IPS DF 6.9 (cell line): ENCODE data around the gene CCDC51.

ENCODE experiments used
- DNase-seq: peaks from one replicate; pipeline ENCODE4 v3.0.0-alpha.2; 2013; ENCODE audit warnings: low read depth, low spot score
- H3K27ac ChIP-seq: one replicate; pipeline ENCODE4 v1.5.1; 2013; ENCODE audit warnings: low read length, control low read depth
- H3K27me3 ChIP-seq: 2 replicates; pipeline ENCODE4 v1.6.1; 2013; ENCODE audit warnings: mild to moderate bottlenecking, low read length; ENCODE audit not compliant: control insufficient read depth, insufficient read depth
- H3K36me3 ChIP-seq: 2 replicates; pipeline ENCODE4 v1.6.1; 2013; ENCODE audit warnings: low read length; ENCODE audit not compliant: control insufficient read depth, insufficient read depth
- H3K4me1 ChIP-seq: 2 replicates; pipeline ENCODE4 v1.6.1; 2013; ENCODE audit warnings: low read length; ENCODE audit not compliant: control insufficient read depth, insufficient read depth
- H3K4me3 ChIP-seq: 2 replicates; pipeline ENCODE4 v1.5.1; 2013; ENCODE audit warnings: mild to moderate bottlenecking, low read length
- H3K9me3 ChIP-seq: 2 replicates; pipeline ENCODE4 v1.6.1; 2013; ENCODE audit warnings: low read length, inconsistent platforms; ENCODE audit not compliant: control insufficient read depth, insufficient read depth
- WGBS: extraction: QIAGEN DNeasy Blood & Tissue Kit; methylation state at CpG from one replicate; pipeline ENCODE4 v1.1.7; 2013; ENCODE audit warnings: mixed read lengths, missing lambda C conversion rate; ENCODE audit not compliant: insufficient read length, insufficient coverage; 5-methylcytosine and 5-hydroxymethylcytosine counted together

The CCDC51 gene

DNA sequence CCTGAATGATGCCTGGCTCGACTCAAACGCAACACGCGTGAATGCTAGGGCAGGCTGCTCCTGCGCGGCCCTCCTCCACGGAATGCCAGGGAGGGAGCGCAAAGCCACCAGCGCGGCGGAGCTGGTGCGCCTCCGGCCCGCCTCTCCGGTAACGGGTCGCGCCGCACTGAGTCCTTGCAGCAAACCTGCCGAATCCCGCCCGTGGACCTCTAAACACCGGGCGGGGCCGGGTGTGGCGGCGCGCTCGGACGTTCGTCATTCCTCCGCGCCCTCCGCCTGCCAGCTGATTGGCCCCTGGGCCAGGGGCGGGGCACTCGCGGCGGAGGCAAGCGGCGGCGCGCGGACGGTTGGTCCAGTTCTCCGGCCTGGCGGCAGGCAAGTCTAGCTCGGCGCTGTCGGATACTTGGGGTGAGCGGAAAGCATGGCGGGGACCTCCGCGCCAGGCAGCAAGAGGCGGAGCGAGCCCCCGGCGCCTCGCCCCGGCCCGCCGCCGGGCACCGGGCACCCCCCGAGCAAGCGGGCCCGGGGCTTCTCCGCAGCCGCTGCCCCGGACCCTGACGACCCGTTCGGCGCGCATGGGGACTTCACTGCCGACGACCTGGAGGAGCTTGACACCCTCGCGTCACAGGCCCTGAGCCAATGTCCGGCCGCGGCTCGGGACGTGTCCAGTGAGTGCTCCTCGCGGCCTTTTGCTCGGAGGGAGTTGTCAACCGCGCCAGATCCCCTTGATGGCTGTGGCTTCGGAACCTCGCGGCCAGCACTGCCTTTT, 6.7 kb upstream of the CCDC51 start, which contains the start of gene ATRIP:
ATRIP (plus strand) TSS at position 313 of the 769 bp plus-strand sequence; CDS start at position 422, 109 bp downstream.
- Histone ChIP-seq H3K4me3 (peak within 1 kb of the TSS; percentile 63), H3K9me3 (no peaks in the 10 kb centered on the region), H3K36me3 (peaks cover 2% of the 10 kb centered on the region; the same call in 1 of the 2 replicates), H3K4me1 (no peaks in the 10 kb centered on the region), H3K27ac (no peak within 1 kb of the TSS), H3K27me3 (no peaks in the 10 kb centered on the region)
- WGBS: no CpG with 5 or more reads among the region's 91 CpGs
- no peak for DNase-seq

DNA sequence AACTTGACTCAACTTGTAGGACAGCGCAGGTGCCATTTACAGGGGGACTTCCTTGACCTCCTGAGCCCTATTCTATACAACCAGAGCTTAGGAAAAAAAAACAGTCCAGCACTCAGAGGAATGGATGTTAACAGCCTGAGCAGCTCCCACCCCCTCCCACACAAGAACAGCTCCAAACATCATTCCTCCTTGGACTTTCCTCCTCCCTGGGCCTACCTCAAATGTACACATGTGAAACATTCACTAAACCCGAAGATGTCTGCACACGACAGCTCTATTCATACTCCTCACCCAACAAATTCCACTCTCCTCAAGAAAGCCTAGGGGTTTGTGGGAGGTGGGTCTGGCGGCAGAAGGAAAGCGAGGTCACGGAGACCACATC, 6.1 kb upstream of the CCDC51 start:
- no peak for DNase-seq
- Histone ChIP-seq H3K4me3 (peak overlapping the region; percentile 63), H3K9me3 (no peaks in the 10 kb centered on the region), H3K4me1 (no peaks in the 10 kb centered on the region), H3K27me3 (no peaks in the 10 kb centered on the region), H3K27ac (no peak overlapping the region), H3K36me3 (peaks cover 2% of the 10 kb centered on the region; the same call in 1 of the 2 replicates)
- no CpG with 5 or more reads among the region's 6 CpGs for WGBS

DNA sequence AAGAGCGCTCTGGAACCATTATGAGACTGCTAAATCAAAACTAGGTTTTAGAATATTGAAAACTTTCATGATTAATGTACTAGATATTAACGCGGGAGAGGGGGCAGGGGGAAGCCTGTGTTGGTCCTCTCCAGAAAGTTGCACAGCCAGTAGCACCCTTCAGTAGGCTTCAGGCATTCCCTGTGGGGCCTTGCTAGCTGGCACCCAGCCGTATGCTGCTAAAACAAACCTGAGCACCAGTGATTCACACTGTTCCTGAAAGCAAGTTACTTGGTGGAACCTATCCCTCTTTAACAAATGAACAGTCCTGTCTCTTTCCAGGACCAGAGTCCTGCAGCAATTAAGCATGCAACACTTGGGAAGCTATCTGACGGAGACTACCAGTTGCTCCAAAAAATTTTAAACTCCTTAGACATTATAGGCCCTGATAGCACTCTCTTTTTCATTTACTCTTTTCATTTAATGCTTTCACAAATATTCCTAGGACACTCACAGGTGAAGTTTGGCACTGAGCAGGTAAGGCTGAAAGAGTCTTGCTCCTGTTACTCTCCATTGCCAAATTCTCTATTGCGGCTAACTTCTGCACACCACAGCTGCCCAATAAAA, 5.5 kb upstream of the CCDC51 start:
- H3K27ac ChIP-seq: no peak overlapping the region
- peaks cover 2% of the 10 kb centered on the region; the same call in 1 of the 2 replicates for H3K36me3 ChIP-seq
- no peak overlapping the region for H3K4me3 ChIP-seq
- no CpG with 5 or more reads among the region's 6 CpGs for WGBS
- H3K9me3 ChIP-seq: no peaks in the 10 kb centered on the region
- H3K4me1 ChIP-seq: no peaks in the 10 kb centered on the region
- no peak for DNase-seq
- H3K27me3 ChIP-seq: no peaks in the 10 kb centered on the region

DNA sequence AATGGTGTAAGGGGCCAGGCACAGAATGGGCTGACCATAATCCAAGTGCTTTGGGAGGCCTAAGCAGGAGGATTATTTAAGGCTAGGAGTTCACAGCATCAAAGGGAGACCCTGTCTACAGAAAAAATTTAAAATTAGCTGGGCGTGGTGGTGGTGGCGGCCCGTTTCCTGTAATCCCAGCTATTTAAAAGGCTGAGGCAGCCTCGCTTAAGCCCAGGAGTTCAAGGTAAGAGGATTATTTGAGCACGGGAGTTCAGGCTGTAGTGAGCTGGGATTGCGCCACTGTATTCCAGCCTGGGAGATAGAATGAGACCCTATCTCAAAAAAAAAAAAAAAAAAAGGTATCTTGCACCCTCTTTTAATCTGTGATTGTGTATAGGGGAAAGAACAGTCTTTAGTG, 2.0 kb upstream of the CCDC51 start:
- Histone ChIP-seq H3K36me3 (peaks cover 2% of the 10 kb centered on the region; the same call in 1 of the 2 replicates), H3K9me3 (no peaks in the 10 kb centered on the region), H3K4me3 (no peak overlapping the region), H3K4me1 (no peaks in the 10 kb centered on the region), H3K27ac (no peak overlapping the region), H3K27me3 (no peaks in the 10 kb centered on the region)
- WGBS: no CpG with 5 or more reads among the region's 6 CpGs
- DNase-seq: no peak

DNA sequence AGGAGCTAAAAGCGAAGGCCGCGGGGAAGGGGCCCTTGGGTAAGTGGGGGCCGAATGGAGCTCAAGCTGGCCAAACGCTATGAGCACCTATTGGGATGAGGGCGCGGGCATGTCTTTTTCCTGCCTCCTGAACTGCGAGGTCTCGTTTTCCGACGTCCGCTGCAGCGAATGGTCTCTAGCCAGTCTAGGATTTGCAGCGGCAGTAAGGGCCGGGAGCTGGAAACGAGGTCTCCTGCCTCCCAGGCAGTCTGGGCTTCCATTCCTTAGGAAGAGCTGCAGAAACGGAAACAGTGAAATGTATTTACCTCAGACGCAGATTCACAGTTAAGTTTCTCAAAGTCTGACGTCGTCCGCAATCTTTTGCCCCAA, 655 bp upstream of the CCDC51 start:
- Histone ChIP-seq H3K36me3 (peaks cover 2% of the 10 kb centered on the region; the same call in 1 of the 2 replicates), H3K4me1 (no peaks in the 10 kb centered on the region), H3K27ac (no peak overlapping the region), H3K27me3 (no peaks in the 10 kb centered on the region), H3K9me3 (no peaks in the 10 kb centered on the region), H3K4me3 (peak overlapping the region; percentile 45)
- DNase-seq: no peak
- no CpG with 5 or more reads among the region's 21 CpGs for WGBS

DNA sequence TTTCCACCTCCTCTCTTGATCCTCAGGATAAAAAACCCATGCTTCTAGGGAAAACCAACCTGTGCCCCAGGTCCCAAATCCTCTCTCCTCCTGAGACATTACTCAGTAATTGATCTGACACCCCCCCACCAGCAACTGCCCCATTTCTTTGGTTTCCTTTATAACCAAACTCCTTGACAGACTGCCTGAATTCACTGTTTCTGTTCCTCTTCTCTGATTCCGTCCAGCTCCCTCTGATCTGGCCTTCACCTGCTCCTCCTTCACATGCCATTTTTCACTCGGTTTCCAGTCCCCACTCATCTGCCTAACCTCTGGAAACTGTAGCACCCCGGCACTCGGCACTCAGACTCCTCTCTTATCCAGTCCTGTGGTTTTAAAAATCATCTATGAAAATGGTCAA, 2.1 kb downstream of the CCDC51 start:
- no CpG with 5 or more reads among the region's 4 CpGs for WGBS

DNA sequence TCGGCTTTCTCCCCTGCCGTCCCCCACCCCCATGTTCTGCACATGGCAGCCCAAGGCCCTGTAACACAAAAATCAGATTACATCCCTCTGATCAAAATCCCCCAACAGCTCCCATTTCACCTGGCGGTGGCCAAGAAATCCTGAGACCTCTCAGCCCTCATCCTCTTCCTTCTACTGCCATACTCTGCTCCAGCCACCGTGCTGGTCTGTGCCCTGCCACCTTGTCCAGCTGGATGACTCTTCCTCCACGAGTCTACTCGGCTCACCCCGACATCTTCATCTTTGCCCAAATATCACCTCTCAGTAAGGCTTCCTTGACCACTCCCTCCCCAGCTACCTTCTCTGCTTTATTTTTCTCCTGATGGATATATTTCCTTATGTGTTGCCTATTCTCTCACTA, 3.1 kb downstream of the CCDC51 start:
- H3K4me1 ChIP-seq: peaks cover 3% of the 10 kb centered on the region; the same call in 1 of the 2 replicates
- no CpG with 5 or more reads among the region's 7 CpGs for WGBS
- no peak for DNase-seq

More for the DNA sequence above, 2.1 kb downstream of the CCDC51 start:
- no peak for DNase-seq
- H3K27ac ChIP-seq: no peak overlapping the region
- peaks cover 7% of the 10 kb centered on the region; the same call in 1 of the 2 replicates for H3K36me3 ChIP-seq
- peaks cover 3% of the 10 kb centered on the region; the same call in 1 of the 2 replicates for H3K4me1 ChIP-seq
- no peak overlapping the region for H3K4me3 ChIP-seq
- H3K27me3 ChIP-seq: no peaks in the 10 kb centered on the region
- no peaks in the 10 kb centered on the region for H3K9me3 ChIP-seq

DNA sequence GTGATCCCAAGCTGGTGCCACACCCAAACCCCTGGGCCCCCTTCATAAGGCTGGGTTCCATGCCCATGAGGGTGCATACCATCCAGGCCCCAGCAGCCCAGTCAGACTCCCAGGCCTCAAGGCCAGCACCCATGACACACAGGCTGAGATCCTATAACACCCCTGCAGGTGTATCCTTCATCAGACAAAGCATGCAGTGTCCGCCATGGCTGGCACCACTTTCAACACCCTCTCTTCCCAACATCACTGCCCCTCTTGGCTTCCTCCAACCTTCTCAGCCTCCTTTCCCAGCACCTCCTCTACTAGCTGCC, 3.5 kb downstream of the CCDC51 start:
- Histone ChIP-seq H3K4me1 (peaks cover 3% of the 10 kb centered on the region; the same call in 1 of the 2 replicates), H3K4me3 (no peak overlapping the region), H3K27ac (no peak overlapping the region), H3K27me3 (no peaks in the 10 kb centered on the region), H3K9me3 (no peaks in the 10 kb centered on the region), H3K36me3 (peaks cover 13% of the 10 kb centered on the region; the same call in 1 of the 2 replicates)
- no peak for DNase-seq
- WGBS: no CpG with 5 or more reads among the region's 1 CpG

More for the DNA sequence above, 3.1 kb downstream of the CCDC51 start:
- no peaks in the 10 kb centered on the region for H3K27me3 ChIP-seq
- no peaks in the 10 kb centered on the region for H3K9me3 ChIP-seq
- H3K4me3 ChIP-seq: no peak overlapping the region
- H3K27ac ChIP-seq: no peak overlapping the region
- H3K36me3 ChIP-seq: peaks cover 13% of the 10 kb centered on the region; the same call in 1 of the 2 replicates

DNA sequence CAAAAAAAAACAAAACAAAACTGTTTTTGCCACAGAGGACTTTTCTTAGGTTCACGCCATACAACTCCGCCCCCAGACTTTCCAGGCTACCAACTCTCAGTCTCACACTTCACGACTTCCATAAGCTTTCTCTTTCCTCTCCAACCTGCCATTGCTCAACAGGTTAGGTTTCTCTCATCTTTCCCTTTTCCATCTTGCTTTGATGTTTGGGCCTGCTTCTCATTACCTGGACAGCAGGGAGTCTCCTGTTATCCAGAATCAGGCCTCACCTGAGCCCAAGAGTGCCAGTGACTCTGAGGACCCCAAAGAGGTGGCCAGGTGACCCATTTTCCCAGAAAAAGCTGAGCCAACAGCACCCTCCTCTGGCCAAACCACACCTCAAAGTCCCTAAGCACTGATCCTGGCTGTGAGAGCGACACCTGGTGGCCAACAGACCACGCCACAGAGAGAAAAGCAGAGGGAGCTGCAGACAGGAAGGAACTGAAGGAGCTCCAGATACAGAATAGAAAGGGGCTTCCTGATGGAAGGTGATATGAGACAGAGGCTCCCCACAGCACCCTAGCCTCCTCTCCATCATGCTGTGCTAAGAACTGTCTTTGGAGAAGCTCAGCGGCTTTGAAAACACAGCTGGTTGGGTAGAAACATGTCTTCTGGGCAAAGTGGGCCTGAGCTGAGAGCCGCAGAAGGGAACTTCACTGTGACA, 4.0 kb downstream of the CCDC51 start:
- no peak overlapping the region for H3K4me3 ChIP-seq
- H3K36me3 ChIP-seq: peaks cover 13% of the 10 kb centered on the region; the same call in 1 of the 2 replicates
- no peaks in the 10 kb centered on the region for H3K27me3 ChIP-seq
- peak; percentile 96 for DNase-seq
- peaks cover 4% of the 10 kb centered on the region for H3K4me1 ChIP-seq
- no peaks in the 10 kb centered on the region for H3K9me3 ChIP-seq
- no CpG with 5 or more reads among the region's 7 CpGs for WGBS
- no peak overlapping the region for H3K27ac ChIP-seq

DNA sequence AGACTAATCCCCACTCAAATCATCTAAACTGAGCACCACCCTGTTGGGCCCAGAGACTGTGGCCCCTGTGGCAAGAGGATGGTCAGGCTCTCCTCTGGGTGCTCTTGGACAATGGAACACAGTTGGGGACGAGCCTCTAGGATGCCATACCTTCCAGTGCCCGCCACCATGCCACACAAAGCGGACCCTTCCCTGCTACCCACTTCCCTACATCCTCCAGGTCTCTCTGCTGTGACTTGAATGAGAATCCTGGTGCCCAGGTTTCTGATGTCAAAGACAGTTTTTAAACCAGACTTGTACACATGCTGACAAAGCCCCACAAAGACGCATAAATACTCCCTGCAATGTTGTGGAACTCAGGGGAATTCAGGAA, 4.7 kb downstream of the CCDC51 start:
- Histone ChIP-seq H3K36me3 (peaks cover 13% of the 10 kb centered on the region; the same call in 1 of the 2 replicates), H3K4me3 (no peak overlapping the region), H3K27me3 (no peaks in the 10 kb centered on the region), H3K4me1 (peaks cover 11% of the 10 kb centered on the region), H3K27ac (no peak overlapping the region), H3K9me3 (no peaks in the 10 kb centered on the region)
- DNase-seq: no peak
- WGBS: no CpG with 5 or more reads among the region's 4 CpGs
